Measurements from ENCODE around the gene DPP6. TPM values are rescaled to one million over a fixed set of nuclear protein-coding genes. Genes with fewer than 3 reads are reported as not detected.

Gene DPP6
- total RNA-seq, 1 donor from 2014 or later, result not detected

DNA sequence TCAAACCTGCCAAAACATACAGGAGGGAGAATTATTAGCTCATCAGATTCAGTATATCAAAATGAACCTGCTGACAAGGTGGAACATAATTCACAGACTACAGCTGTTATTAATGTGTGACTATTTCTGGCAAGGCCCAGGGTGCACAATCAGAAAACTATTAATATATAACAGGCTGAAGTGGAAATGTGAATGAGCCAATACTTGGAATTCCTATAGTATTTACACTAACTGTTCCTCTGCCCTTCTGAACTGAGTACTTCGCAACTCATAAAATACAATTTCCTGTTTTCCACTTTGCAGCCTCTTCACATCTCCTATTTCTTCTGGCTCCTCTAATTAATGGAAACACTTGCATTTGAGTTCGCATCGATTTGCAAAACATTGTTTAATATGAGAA lies 330.8 kb downstream of the DPP6 start:
- H3K27ac Mint-ChIP-seq (ENCODE audit: unreplicated experiment), result no peak overlapping the region
- peaks cover 39% of the 10 kb centered on the region for H3K9me3 Mint-ChIP-seq (ENCODE audit: unreplicated experiment)
- H3K36me3 Mint-ChIP-seq (ENCODE audit: unreplicated experiment), result peaks cover 14% of the 10 kb centered on the region
- H3K4me3 Mint-ChIP-seq (ENCODE audit: unreplicated experiment), result no peak overlapping the region
- peaks cover 4% of the 10 kb centered on the region for H3K27me3 Mint-ChIP-seq (ENCODE audit: unreplicated experiment)
- no peak for DNase-seq
- no peaks in the 10 kb centered on the region for H3K4me1 Mint-ChIP-seq (ENCODE audit: low read depth, unreplicated experiment)
- TF ChIP-seq, protein P1, sequence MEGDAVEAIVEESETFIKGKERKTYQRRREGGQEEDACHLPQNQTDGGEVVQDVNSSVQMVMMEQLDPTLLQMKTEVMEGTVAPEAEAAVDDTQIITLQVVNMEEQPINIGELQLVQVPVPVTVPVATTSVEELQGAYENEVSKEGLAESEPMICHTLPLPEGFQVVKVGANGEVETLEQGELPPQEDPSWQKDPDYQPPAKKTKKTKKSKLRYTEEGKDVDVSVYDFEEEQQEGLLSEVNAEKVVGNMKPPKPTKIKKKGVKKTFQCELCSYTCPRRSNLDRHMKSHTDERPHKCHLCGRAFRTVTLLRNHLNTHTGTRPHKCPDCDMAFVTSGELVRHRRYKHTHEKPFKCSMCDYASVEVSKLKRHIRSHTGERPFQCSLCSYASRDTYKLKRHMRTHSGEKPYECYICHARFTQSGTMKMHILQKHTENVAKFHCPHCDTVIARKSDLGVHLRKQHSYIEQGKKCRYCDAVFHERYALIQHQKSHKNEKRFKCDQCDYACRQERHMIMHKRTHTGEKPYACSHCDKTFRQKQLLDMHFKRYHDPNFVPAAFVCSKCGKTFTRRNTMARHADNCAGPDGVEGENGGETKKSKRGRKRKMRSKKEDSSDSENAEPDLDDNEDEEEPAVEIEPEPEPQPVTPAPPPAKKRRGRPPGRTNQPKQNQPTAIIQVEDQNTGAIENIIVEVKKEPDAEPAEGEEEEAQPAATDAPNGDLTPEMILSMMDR (IDR thresholded peaks at IDR 0.05; ENCODE audit: partially characterized antibody, unreplicated experiment), result no peak

DNA sequence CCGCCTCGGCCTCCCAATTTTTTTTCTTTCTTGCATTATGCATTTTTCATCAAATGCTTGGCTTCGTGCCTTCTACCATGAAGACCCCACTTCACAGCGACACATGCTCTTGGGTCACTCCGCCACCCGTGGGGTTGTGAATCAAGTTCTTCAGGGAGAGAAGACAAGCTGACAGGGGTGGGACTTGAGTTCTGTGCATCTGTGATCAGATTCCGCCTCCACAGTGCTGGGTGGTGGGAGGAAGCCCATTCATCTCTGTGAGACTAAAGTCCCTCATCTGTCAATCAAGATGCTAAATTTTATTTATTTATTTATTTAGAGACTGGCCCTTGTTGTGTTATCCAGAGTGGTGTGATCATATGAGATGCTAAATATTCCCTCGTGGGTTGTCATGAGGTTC lies 333.0 kb downstream of the DPP6 start:
- H3K9me3 Mint-ChIP-seq (ENCODE audit: unreplicated experiment), result peaks cover 40% of the 10 kb centered on the region
- no peaks in the 10 kb centered on the region for H3K4me1 Mint-ChIP-seq (ENCODE audit: low read depth, unreplicated experiment)
- H3K27ac Mint-ChIP-seq (ENCODE audit: unreplicated experiment), result no peak overlapping the region
- TF ChIP-seq, protein P1 (IDR thresholded peaks at IDR 0.05; ENCODE audit: partially characterized antibody, unreplicated experiment), result no peak
- no peak overlapping the region for H3K4me3 Mint-ChIP-seq (ENCODE audit: unreplicated experiment)
- H3K27me3 Mint-ChIP-seq (ENCODE audit: unreplicated experiment), result peaks cover 1% of the 10 kb centered on the region
- peaks cover 23% of the 10 kb centered on the region for H3K36me3 Mint-ChIP-seq (ENCODE audit: unreplicated experiment)
- DNase-seq, result no peak

DNA sequence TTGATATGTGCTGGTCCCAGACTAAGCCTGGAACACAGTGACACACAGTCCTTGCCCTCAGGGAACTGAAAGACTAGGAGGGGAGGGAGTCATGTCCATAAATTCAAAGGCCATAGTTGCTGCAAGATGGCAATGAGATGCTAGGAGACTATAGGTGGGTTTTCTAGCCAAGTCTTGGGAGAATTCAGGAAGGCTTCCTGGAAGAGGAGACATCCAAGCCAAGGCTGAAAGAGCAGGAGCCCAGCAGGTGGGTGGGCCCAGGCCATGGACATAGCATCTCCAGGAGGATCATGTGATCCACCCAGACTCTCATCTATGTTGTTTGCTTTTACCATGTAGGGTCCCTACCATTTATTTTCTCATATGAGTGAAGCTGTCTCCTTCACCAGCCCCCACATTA lies 335.1 kb downstream of the DPP6 start:
- H3K27ac Mint-ChIP-seq (ENCODE audit: unreplicated experiment), result no peak overlapping the region
- no peaks in the 10 kb centered on the region for H3K4me1 Mint-ChIP-seq (ENCODE audit: low read depth, unreplicated experiment)
- H3K4me3 Mint-ChIP-seq (ENCODE audit: unreplicated experiment), result no peak overlapping the region
- DNase-seq, result no peak
- peaks cover 5% of the 10 kb centered on the region for H3K27me3 Mint-ChIP-seq (ENCODE audit: unreplicated experiment)
- peaks cover 23% of the 10 kb centered on the region for H3K36me3 Mint-ChIP-seq (ENCODE audit: unreplicated experiment)
- H3K9me3 Mint-ChIP-seq (ENCODE audit: unreplicated experiment), result peaks cover 44% of the 10 kb centered on the region
- TF ChIP-seq, protein P1 (IDR thresholded peaks at IDR 0.05; ENCODE audit: partially characterized antibody, unreplicated experiment), result no peak

DNA sequence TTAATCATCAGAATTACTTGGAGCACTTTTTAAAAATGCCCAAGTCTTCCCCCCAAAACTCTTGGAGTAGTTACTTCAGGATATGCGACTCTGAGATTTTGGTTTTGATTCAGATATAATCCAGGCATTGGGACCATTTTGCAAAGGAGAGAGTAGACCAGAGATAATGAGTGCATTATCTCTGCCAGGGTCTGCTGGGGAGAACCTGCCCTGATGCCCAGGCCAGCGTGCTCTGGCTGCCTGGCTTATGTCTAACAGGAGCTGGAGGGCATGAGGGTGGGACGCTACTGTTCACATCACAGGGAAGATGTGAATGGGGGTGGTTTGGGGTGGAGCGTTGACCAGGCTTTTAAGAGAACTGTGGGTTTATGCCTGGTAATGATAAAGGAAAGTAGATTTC lies 336.2 kb downstream of the DPP6 start:
- DNase-seq, result no peak
- Mint-ChIP-seq H3K9me3 (ENCODE audit: unreplicated experiment) (peaks cover 43% of the 10 kb centered on the region), H3K27me3 (ENCODE audit: unreplicated experiment) (peaks cover 5% of the 10 kb centered on the region), H3K4me1 (ENCODE audit: low read depth, unreplicated experiment) (no peaks in the 10 kb centered on the region), H3K27ac (ENCODE audit: unreplicated experiment) (no peak overlapping the region), H3K4me3 (ENCODE audit: unreplicated experiment) (no peak overlapping the region), H3K36me3 (ENCODE audit: unreplicated experiment) (peaks cover 18% of the 10 kb centered on the region)
- TF ChIP-seq, protein P1 (IDR thresholded peaks at IDR 0.05; ENCODE audit: partially characterized antibody, unreplicated experiment), result no peak

DNA sequence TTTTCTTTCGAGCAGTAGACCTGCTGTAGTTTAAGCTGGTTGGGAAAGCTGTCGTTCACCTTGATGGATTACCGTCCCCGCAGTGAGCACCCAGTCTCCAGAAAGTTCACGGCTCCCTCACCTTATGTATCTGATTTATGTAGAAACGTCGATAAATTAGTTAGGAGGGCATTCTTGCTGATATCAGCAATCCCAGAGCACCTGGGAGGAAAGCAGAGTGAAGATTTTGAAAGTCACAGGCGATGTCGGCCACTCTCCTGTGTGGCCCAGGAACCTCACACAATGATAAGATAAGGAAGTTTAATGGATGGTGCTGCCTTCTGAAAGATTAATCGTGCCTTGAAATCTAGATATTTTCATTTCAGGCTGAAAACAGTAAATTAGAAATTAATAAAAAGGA lies 336.8 kb downstream of the DPP6 start:
- no peak overlapping the region for H3K4me3 Mint-ChIP-seq (ENCODE audit: unreplicated experiment)
- TF ChIP-seq, protein P1 (IDR thresholded peaks at IDR 0.05; ENCODE audit: partially characterized antibody, unreplicated experiment), result no peak

More for the DNA sequence above, 336.8 kb downstream of the DPP6 start:
- Mint-ChIP-seq H3K27me3 (ENCODE audit: unreplicated experiment) (peaks cover 5% of the 10 kb centered on the region), H3K9me3 (ENCODE audit: unreplicated experiment) (peaks cover 42% of the 10 kb centered on the region), H3K27ac (ENCODE audit: unreplicated experiment) (no peak overlapping the region), H3K4me1 (ENCODE audit: low read depth, unreplicated experiment) (no peaks in the 10 kb centered on the region), H3K36me3 (ENCODE audit: unreplicated experiment) (peaks cover 18% of the 10 kb centered on the region)
- DNase-seq, result no peak

All from glutamatergic neuron (in vitro differentiated cells).